HAP-1 (cell line): ENCODE results near the gene SFSWAP.

Experiments used
- DNase-seq, 2 experiments: peaks; one replicate each; pipeline ENCODE4 v3.0.0-alpha.2; 2016 to 2020; ENCODE audit warnings: low spot score in 2 of 2
- H3K27me3 ChIP-seq: fragments of 250-450 bp; sonication (Bioruptor Pico); 2 replicates; pipeline ENCODE4 v1.5.1; 2020; ENCODE audit warnings: low read depth, mild to moderate bottlenecking, moderate library complexity
- H3K36me3 ChIP-seq: fragments of 250-450 bp; sonication (Bioruptor Pico); replicated peaks from 2 replicates; pipeline ENCODE4 v1.5.1; 2020; ENCODE audit warnings: mild to moderate bottlenecking
- H3K4me1 ChIP-seq: fragments of 250-450 bp; sonication (Bioruptor Pico); 2 replicates; pipeline ENCODE4 v1.5.1; 2020; ENCODE audit warnings: mild to moderate bottlenecking
- H3K4me3 ChIP-seq: fragments of 250-450 bp; sonication (Bioruptor Pico); 2 replicates; pipeline ENCODE4 v1.5.1; 2020; ENCODE audit warnings: mild to moderate bottlenecking, moderate library complexity
- H3K9me3 ChIP-seq: fragments of 250-450 bp; sonication (Bioruptor Pico); 2 replicates; pipeline ENCODE4 v1.5.1; 2020; ENCODE audit warnings: mild to moderate bottlenecking, moderate library complexity
- in situ Hi-C: fragments of 300-500 bp; cut with MboI; formaldehyde crosslinking; loops from 3 replicates; pipeline ENCODE4 v1.14.3; 2020; ENCODE audit warnings: low sequenced_read_pairs, inconsistent platforms, mixed read lengths

The SFSWAP gene

DNA sequence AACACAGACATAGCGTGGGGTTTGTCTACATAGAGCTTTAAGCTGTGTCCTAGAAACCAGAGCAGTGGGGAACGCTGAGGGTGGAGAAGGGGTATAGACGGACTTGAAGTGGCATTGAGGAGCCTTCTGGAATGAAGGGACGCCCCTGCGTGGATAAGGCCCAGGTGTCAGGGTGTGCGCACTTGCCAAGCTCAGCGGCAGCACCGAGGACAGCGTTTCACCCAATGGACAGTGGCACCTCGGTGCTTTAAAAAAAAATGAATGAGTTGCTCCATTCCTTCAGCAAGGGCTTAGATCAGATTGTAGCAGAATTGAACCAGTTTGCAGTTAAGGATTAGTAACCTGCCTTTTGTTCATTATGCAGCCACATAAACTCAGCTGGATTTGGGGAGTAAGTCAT lies 83.7 kb downstream of the SFSWAP start:
- no peak overlapping the region for H3K4me3 ChIP-seq

GRCh38 chr12:131795064-131795463 lies 84.2 kb downstream of the SFSWAP start:
- Histone ChIP-seq H3K4me3 (no peak overlapping the region), H3K36me3 (peaks cover 33% of the 10 kb centered on the region), H3K4me1 (no peaks in the 10 kb centered on the region), H3K27me3 (no peaks in the 10 kb centered on the region), H3K9me3 (no peaks in the 10 kb centered on the region)
- DNase-seq: no peak
- in situ Hi-C loops: no loop called here

More for the DNA sequence above, 83.7 kb downstream of the SFSWAP start:
- no peak for DNase-seq
- in situ Hi-C loops: no loop called here
- Histone ChIP-seq H3K9me3 (no peaks in the 10 kb centered on the region), H3K4me1 (no peaks in the 10 kb centered on the region), H3K27me3 (no peaks in the 10 kb centered on the region), H3K36me3 (peaks cover 38% of the 10 kb centered on the region)

GRCh38 chr12:131795690-131796410 lies 85.0 kb downstream of the SFSWAP start:
- no peaks in the 10 kb centered on the region for H3K9me3 ChIP-seq
- no peaks in the 10 kb centered on the region for H3K27me3 ChIP-seq
- H3K4me1 ChIP-seq: no peaks in the 10 kb centered on the region
- no peak for DNase-seq
- in situ Hi-C loops: no loop called here
- peaks cover 26% of the 10 kb centered on the region for H3K36me3 ChIP-seq
- H3K4me3 ChIP-seq: no peak overlapping the region

GRCh38 chr12:131796411-131796736 lies 85.5 kb downstream of the SFSWAP start:
- Histone ChIP-seq H3K4me3 (no peak overlapping the region), H3K36me3 (peaks cover 24% of the 10 kb centered on the region), H3K4me1 (no peaks in the 10 kb centered on the region), H3K9me3 (no peaks in the 10 kb centered on the region), H3K27me3 (no peaks in the 10 kb centered on the region)
- in situ Hi-C loops: no loop called here
- DNase-seq: no peak

DNA sequence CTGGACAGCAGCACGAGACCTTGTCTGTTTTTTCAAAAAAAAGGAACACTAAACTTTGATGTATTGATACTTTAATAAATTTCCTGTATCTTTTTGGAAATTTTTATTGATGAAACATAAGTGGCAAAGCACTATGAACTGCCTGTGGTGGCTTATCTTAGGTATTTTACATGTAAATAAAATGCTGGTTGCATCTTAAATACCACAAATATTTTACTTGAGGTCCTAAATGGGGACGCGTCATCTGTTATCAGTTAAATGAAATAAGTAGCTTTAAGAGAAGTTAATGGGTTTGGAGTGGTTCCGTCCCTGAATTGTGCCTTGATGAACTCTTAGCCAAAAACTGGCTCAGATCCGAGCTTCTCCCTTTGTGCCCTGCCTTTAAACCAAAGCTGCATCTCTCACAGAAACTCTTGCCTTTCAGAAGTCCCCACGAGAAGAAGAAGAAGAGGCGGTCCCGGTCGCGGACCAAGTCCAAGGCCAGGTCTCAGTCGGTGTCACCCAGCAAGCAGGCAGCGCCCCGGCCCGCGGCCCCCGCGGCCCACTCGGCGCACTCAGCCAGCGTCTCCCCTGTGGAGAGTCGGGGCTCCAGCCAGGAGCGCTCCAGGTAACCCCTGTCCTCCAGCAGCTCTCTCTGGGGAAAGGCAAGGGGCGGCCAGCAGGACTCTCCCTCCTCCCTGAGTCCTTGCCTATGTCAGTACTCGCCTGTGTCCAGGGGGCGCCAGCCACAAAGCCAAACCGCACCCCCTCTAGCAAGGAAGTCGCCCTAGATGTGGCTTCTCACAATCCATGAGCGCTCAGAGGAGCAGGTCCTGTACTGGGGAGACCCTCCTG lies 86.1 kb downstream of the SFSWAP start:
- Histone ChIP-seq H3K9me3 (no peaks in the 10 kb centered on the region), H3K4me1 (no peaks in the 10 kb centered on the region), H3K4me3 (no peak overlapping the region), H3K27me3 (no peaks in the 10 kb centered on the region), H3K36me3 (peaks cover 24% of the 10 kb centered on the region)
- in situ Hi-C loops: no loop called here
- no peak for DNase-seq

DNA sequence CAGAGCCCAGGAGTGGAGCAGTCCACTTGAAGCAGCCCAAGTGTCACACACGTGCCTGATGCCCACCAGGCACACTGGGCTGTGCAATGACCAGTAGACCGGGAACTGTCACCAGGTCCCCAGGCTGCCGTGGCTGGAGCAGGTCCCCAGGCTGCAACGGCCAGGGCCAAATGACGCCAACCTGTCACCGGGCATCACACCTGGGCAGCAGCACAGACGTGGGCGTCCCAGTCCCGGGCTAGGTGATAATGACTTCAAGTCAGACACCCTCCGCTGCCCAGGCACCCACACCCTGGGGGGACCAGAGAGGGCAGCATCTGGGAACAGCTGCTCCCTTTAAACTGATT lies 86.7 kb downstream of the SFSWAP start:
- Histone ChIP-seq H3K4me3 (no peak overlapping the region), H3K4me1 (no peaks in the 10 kb centered on the region), H3K9me3 (no peaks in the 10 kb centered on the region), H3K27me3 (no peaks in the 10 kb centered on the region), H3K36me3 (peaks cover 24% of the 10 kb centered on the region)
- in situ Hi-C loops: no loop called here
- DNase-seq: no peak

DNA sequence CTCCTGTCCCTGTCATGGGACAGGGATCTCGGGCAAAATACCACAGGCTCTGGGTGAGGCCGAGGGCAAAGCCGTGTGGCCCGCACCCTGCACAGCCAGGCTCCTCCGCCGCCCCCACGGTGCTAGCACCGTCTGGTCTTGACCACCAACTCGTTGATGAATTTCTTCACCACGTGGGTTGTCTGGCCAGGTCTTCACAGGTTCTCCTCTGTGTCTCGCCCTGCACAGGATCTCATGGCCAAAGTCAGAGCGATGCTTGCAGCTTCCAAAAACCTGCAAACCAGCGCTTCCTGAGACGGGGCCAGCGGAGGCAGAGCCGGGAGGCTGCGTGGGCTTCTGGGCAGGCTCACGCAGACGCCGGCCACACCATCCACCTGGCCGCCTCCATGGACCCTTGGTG lies 88.3 kb downstream of the SFSWAP start:
- Histone ChIP-seq H3K4me3 (no peak overlapping the region), H3K9me3 (no peaks in the 10 kb centered on the region), H3K36me3 (peaks cover 24% of the 10 kb centered on the region), H3K27me3 (no peaks in the 10 kb centered on the region), H3K4me1 (no peaks in the 10 kb centered on the region)
- no peak for DNase-seq
- in situ Hi-C loops: no loop called here

DNA sequence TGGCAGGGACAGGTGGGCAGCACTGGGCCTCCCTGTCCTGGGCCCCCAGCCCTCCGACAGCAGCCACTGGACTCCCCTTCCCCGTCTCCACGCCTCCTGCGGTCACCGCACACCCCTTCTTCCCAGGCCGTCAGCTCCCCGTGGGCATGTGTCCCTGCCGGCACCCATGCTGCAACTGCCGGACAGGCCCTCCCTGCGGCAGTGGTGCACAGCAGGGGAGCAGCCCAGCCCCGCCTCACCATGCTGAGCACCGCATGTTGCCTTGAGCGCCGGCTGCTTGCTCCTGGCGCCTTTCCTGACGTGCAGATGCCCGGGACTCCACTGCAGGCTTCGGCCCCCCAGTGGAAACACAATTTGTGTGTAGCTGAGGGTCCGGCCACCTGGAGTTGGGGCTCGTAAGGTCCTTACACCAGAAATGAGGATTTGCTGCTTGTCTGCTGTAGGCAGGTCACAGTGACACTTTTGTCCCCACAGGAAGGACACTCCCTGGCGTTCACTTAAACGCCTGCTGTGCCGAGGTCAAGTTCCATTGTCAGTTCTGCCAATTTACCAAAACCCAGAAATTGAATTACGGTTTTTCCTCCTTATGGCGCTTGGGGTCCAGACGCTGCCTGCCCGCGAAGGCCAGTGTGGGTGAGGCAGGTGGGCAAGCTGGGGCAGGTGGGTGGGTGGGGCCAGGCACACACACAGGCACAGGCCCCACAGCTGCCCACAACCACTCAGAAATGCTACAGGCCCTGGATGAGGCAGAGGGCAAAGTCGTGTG lies 89.1 kb downstream of the SFSWAP start:
- in situ Hi-C loops: no loop called here
- DNase-seq: no peak
- H3K4me3 ChIP-seq: no peak overlapping the region
- H3K36me3 ChIP-seq: peaks cover 21% of the 10 kb centered on the region
- H3K4me1 ChIP-seq: no peaks in the 10 kb centered on the region
- no peaks in the 10 kb centered on the region for H3K27me3 ChIP-seq
- no peaks in the 10 kb centered on the region for H3K9me3 ChIP-seq

- Histone ChIP-seq H3K9me3 (no peaks in the 10 kb centered on the region), H3K36me3 (peaks cover 21% of the 10 kb centered on the region), H3K27me3 (no peaks in the 10 kb centered on the region), H3K4me1 (no peaks in the 10 kb centered on the region), H3K4me3 (no peak overlapping the region)
- in situ Hi-C loops: no loop called here
- no peak for DNase-seq
These were observed 89.8 kb downstream of the SFSWAP start for GRCh38 chr12:131800594-131801135.

DNA sequence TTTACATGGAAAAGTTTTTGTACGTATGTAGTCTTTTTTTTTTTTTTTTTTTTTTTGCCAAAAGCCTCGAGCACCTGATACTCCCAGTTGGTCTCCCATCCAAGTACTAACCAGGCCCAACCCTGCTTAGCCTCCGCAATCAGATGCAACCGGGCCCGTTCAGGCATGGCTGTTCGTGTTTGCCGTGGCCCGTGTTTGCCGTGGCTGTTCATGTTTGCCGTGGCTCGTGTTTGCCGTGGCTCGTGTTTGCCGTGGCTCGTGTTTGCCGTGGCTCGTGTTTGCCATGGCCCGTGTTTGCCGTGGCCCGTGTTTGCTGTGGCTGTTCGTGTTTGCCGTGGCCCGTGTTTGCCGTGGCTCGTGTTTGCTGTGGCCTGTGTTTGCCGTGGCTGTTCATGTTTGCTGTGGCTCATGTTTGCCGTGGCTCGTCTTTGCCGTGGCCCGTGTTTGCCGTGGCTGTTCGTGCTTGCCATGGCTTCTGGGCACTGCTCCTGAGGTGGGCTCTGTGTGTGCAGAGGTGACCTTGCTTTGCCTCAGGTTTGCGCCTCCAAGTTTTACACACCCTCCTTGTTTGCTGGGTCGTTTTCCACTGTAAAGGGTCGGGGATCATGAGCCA lies 90.5 kb downstream of the SFSWAP start:
- Histone ChIP-seq H3K4me3 (no peak overlapping the region), H3K36me3 (peaks cover 21% of the 10 kb centered on the region), H3K4me1 (no peaks in the 10 kb centered on the region), H3K9me3 (no peaks in the 10 kb centered on the region), H3K27me3 (no peaks in the 10 kb centered on the region)
- DNase-seq: no peak
- in situ Hi-C loops: no loop called here

- Histone ChIP-seq H3K27me3 (no peaks in the 10 kb centered on the region), H3K9me3 (no peaks in the 10 kb centered on the region), H3K4me1 (no peaks in the 10 kb centered on the region; the same call in 1 of the 2 replicates), H3K4me3 (no peak overlapping the region), H3K36me3 (peaks cover 4% of the 10 kb centered on the region)
- DNase-seq: no peak
- in situ Hi-C loops: no loop called here
These were observed 93.2 kb downstream of the SFSWAP start for GRCh38 chr12:131803961-131804521.

- no peak overlapping the region for H3K4me3 ChIP-seq
- H3K27me3 ChIP-seq: no peaks in the 10 kb centered on the region
- no peaks in the 10 kb centered on the region for H3K9me3 ChIP-seq
- H3K4me1 ChIP-seq: no peaks in the 10 kb centered on the region; the same call in 1 of the 2 replicates
- in situ Hi-C loops: no loop called here
- DNase-seq: no peak
- H3K36me3 ChIP-seq: no peaks in the 10 kb centered on the region; the same call in 1 of the 2 replicates
These were observed 94.5 kb downstream of the SFSWAP start for GRCh38 chr12:131805421-131805820.

GRCh38 chr12:131806674-131807073 lies 95.8 kb downstream of the SFSWAP start:
- no peaks in the 10 kb centered on the region; the same call in 1 of the 2 replicates for H3K36me3 ChIP-seq
- no peak overlapping the region for H3K4me3 ChIP-seq
- DNase-seq: no peak
- in situ Hi-C loops: no loop called here
- no peaks in the 10 kb centered on the region; the same call in 1 of the 2 replicates for H3K4me1 ChIP-seq
- no peaks in the 10 kb centered on the region for H3K27me3 ChIP-seq
- no peaks in the 10 kb centered on the region for H3K9me3 ChIP-seq
